NB4 (cell line): ENCODE results near the gene AHCTF1.

Experiments used
- POLR2A ChIP-seq: IDR thresholded peaks from 2 replicates; pipeline ENCODE4 v1.6.1; 2011; ENCODE audit warnings: mild to moderate bottlenecking; ENCODE audit not compliant: insufficient read length; ENCODE audit errors: extremely low read depth
- TF ChIP-seq, protein P1 (sequence below): IDR thresholded peaks from one replicate; pipeline ENCODE4 v1.5.1; 2012; ENCODE audit warnings: low read depth, low read length
- TF ChIP-seq, protein P2 (sequence below): IDR thresholded peaks from 2 replicates; pipeline ENCODE4 v1.6.1; 2011; ENCODE audit warnings: low read depth, low read length

DNA sequence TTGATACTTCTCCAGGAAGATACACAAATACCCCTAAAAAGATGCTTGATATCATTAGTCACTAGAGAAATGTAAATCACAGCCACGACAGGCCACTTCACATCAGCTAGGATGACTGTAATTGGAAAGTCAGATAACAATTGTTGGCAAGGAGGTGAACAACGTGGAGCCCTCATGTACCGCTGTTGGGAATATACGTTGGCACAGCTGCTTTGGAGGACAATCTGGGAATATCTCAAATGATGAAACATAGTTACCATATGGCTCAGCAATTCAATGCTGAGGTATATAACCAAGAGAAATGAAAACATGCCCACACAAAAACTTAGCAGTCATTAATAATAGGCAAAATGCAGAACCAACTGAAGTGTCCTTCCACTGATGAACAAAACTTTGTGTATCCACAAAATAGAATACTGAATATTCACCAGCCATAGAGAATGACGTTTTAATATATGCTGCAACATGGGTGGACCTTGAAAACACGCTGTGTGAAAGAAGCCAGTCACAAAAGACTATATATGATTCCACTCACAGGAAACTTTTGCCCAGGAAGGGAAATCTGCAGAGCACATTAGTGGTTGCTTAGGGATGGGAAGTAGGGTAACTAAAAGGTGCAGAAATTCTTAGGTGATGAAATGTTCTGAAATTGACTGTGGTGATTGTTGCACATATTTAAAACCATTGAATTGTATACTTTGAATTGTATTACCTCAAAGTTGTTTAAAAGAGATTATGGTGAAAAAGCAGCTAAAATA is 95.4 kb downstream of the AHCTF1 start:
- TF ChIP-seq, protein P1, sequence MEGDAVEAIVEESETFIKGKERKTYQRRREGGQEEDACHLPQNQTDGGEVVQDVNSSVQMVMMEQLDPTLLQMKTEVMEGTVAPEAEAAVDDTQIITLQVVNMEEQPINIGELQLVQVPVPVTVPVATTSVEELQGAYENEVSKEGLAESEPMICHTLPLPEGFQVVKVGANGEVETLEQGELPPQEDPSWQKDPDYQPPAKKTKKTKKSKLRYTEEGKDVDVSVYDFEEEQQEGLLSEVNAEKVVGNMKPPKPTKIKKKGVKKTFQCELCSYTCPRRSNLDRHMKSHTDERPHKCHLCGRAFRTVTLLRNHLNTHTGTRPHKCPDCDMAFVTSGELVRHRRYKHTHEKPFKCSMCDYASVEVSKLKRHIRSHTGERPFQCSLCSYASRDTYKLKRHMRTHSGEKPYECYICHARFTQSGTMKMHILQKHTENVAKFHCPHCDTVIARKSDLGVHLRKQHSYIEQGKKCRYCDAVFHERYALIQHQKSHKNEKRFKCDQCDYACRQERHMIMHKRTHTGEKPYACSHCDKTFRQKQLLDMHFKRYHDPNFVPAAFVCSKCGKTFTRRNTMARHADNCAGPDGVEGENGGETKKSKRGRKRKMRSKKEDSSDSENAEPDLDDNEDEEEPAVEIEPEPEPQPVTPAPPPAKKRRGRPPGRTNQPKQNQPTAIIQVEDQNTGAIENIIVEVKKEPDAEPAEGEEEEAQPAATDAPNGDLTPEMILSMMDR = no peak
- no peak for TF ChIP-seq POLR2A
- TF ChIP-seq, protein P2, sequence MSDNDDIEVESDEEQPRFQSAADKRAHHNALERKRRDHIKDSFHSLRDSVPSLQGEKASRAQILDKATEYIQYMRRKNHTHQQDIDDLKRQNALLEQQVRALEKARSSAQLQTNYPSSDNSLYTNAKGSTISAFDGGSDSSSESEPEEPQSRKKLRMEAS = no peak
